GM19025 (cell line): ENCODE data around the gene HEPACAM2.

Experiments used
- ATAC-seq: cut with Tn5 transposase; IDR thresholded peaks from one replicate; pipeline ENCODE4 v1.9.1; 2021; ENCODE audit warnings: mild to moderate bottlenecking, low read depth, moderate library complexity; ENCODE audit not compliant: unreplicated experiment

Gene HEPACAM2

DNA sequence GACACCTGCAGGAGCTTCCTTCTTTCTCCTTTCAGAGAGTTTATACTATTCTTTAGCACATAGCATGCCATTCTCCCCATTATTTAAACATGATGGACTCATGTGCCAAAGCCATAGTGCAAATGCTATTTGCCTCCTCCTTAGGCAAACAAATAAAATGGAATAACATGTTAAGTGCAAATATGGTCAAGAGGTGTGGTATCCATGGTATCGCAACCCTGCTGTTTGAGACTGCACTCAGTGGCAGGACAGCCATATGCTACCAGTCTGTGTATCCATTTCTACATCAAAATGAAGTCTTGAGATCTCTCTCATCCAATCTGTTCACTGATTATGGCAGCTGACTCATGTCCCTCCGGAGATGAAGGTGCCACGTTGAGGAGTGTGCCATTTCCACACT, 22.8 kb downstream of the HEPACAM2 start:
- no peak for ATAC-seq

DNA sequence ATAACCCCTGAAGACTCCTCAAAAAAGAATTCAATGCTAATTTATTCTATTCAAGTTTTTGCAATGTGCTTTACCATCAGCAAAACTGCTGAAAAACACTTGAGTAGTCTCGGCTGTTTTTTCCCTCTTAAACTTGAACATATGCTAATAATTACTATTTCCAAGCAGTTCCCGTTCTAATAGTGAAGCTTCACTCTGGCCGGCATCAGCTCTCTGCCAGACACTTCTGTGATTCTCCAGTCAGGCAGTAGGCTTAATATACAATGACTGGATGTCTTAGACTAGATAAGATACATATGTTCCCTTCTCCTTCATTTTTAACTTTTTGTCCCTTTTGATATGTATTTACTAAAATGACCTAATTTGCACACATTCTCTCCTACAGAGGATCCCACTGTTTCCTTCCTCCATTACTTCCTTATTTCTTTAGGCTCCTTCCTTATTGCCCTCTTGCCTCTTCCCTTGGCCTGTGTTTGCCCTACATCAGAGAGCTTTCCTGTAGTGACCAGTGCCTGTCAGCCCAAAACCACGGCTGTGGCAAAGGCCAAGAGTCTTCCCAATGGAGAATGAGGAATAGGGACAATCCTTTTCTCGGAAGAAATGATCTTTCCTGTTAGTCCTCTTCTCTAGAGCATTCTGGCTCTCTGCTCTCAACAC, 23.5 kb downstream of the HEPACAM2 start:
- ATAC-seq, result no peak

DNA sequence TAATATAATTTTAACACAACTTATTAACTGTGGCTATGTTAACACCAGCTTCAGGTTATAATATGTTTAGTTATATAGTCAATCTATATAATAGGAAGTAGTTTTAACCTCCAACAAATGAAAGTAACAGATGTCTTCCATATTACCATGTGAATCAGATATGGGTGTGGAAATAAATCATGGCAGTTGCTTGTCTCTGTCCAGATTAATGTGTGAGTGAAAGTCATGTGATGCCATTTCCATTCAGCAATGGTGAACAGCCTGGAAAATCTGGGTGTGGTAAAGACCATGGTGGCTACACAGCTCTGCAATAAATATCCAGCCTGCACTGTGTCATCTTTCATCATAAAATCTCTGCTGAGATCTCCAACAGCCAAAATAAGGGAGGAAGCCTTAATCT, 27.8 kb downstream of the HEPACAM2 start:
- no peak for ATAC-seq

DNA sequence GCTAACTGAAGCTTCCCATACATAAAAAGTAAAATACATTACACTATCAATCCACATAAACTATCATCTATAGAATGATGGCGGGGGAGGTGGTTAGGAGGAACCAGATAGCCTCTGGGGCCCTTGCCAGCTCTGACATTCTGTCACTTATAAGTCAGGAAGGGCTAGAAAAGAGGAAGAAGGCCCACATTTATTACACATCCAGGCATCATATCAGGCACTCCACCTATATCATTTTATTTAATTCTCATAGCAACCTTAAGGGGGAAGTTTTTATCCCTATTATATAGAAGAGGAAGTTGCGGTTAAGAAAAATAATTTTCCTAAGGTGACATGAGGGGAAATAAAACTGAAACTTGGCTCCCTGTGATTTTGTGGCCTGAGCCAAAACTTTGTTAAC, 29.9 kb downstream of the HEPACAM2 start:
- ATAC-seq, result no peak

DNA sequence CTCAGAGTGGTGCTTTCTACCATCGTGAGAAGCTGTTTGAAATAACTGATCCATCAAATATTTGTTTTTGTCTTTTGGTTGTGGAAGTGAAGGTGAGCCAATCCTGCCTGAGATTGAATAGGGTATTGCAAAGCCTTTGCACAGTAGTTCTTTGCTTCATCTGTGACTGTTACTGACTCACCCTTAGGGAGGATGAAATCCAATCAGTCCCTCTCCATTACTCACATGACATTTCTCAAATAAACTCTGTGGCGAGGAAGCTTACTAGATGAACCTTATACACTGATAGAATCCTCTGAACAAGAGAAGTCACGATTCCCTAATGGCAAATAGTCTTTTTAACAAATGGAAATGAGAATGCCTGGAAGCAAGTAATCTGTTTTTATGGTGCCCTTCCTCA, 31.9 kb downstream of the HEPACAM2 start:
- ATAC-seq, result no peak

DNA sequence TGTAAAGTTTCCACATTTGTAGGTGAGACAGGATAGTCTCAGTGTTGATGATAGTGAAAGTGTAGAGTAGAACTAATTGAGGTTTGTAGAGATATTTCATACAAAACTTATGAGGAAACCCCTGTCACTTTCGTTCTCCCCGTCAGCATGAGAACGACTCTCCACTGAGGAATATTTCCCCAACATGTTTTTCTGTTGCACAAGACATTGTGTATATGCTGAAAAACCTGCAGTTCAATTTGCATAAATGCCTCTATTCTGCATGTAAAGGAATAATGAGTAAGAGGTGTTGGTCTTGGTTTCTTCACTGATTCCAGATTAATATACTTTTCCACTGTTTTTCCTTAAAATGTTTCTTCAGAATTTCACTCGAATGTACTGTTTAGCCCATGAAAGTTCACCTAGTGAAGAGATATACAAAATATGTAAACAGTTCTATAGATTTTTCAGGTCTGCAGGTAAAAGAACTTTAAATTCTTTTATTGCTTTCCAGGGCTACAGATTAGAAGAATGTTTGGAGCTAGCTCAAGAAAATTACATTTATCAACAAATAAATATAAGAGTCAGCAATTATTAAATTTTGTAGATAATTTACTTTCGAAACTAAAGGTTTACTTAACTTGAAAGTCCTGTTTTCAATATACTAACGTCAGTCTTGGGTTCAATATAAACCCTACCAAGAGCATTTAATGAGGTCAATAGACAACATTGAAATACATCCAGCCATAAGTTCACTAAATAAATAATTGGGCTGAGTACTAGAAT, 37.2 kb downstream of the HEPACAM2 start:
- ATAC-seq, result no peak

DNA sequence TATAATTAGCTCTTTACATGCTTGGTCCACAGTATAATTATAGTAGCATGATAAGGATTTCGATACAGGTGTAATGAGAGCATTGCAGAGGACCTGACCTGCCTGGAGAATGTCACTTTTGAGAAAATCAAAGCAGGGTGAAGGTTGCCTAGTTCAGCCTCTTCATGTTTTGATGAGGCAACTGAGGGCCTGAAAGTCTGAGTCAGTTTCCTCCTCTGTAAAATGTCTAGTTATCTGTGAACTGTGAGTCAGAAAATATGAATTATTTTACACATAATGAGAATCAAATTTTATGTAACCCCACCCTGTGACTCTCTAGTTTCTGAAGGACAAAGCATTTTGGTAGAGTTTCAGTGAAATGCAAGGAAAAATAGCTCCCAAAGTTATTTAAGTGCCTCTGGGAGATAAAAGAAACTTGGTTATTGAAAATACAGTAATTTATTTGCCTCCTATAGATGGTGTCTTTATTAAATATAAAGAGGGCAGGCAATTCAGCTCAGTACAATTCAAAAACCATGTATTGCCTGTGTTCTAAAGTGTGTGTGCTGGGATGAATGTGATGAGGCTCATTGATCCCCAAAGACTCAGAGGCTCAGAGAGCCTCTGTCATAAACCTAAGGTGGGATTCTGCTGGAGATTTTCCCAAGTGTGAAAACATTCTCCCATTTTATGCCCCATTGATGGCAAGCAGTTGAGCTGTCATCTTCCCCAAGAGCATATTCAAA, 40.8 kb downstream of the HEPACAM2 start:
- no peak for ATAC-seq

DNA sequence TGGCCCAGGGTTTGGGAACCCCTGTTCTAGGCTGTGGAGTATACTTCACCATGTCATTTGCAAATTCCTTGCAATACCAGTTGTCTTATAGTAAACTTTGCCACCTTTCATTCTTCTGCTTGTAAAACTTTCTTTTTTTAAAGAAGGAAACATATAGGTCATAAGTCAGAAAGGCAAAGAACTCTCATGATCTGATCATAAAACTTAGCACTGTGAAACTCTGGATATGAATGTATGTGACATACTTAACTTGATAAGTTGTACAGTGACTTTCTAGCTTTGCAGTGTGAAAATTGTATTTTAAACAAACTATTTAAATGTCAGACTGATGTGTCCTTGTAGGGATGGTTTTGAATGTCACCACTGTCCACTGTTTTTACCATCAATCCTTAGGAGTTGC, 47.1 kb downstream of the HEPACAM2 start:
- no peak for ATAC-seq

DNA sequence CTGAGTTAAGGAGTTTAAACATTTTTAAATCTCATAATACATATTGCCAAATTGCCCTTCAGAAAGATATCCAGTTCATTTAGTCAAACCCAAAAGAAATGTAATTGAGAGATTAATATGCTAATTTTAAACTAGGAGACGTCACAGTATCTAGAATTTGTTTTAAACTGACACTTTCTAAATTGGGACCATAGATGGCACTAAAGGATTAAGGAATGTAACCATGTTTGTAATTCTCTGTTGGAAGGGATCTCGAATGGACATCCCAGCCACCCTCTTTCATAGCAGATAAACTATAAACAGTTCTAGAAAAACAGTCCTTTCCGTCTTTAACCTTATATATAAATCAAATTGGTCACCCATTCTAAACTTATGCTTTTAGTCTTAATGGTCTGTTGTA, 48.1 kb downstream of the HEPACAM2 start:
- no peak for ATAC-seq

DNA sequence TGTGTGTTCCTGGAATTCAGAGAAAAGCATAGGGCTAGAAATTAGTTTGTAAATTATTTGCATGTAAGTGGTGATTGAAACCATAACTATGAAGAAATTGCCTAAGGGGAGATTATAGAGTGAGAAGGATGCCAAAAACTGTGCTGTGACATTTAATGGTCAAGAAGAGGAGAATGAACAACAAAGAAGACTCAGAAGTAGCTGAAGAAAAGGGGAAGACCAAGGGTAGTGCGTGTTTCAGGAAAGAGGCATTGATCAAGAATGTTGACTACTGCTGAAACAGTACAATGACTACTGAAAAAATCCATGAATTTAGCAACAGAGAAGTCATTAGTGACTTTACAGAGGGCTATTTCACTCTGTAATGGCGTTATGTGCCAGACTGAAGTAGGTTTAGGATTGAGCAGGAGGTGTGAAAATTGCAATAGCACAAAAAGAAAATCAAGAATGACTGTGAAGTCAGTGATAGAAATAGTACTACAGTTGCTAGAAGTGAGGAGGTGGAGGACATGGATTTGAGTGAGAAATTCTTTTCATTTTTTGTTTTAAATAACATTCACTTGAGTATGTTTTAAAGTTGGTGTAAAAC, 49.2 kb downstream of the HEPACAM2 start:
- no peak for ATAC-seq

DNA sequence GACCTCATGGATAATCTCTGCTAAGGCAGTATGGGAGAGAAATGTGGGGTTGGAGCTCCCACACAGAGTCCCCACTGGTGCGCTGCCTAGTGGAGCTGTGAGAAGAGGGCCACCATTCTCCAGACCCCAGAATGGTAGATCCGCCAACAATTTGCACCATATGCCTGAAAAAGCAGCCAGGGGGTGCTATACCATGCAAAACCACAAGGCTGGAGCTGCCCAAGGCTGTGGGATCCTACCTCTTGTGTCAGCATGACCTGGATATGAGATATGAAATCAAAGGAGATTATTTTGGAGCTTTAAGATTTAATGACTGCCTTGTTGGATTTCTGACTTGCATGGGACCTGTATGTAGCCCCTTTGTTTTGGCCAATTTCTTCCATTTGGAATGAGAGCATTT, 51.0 kb downstream of the HEPACAM2 start:
- ATAC-seq, result no peak

DNA sequence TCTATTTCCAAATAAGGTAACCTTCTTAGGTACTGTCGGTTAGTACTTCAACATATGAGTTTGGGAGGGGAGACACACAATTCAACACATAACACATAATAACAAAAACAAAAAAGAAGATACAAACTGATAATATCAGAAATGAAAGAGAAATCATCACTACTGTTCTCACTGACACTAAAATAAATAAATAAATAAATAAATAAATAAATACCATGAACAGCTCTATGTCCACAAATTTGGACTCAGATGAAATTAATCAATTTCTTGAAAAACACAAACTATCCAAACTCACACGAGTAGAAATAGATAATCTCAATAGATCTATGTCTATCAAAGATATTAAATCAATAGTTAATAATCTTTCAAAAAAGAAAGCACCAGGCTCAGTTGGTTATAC, 53.6 kb downstream of the HEPACAM2 start:
- ATAC-seq, result no peak

DNA sequence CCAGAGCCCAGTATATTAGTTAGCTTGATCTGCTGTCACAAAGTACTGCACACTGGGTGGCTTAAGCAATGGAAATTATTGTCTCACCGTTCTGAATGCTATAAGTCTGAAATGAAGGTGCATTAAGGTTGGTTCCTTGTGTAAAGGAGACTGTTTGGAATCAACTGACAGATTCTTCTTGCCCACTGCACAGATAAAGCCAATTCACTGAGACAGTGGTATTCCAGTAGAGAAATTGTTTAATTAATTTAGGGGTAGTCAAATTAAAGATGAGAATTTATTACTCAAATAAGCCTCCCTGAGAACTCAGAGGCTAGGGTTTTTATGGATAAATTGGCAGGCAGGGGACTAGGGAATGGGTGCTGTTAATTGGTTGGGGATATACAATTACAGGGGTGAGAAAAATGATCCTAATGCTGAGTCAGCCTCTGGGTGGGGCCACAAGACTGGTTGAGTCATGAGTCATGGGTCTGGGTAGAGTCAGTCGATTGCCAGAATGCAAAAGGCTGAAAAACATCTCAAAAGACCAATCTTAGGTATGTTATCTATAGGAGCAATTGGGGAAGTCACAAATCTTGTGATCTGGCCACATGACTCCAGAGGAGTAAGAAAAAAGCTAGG, 54.6 kb downstream of the HEPACAM2 start:
- no peak for ATAC-seq

DNA sequence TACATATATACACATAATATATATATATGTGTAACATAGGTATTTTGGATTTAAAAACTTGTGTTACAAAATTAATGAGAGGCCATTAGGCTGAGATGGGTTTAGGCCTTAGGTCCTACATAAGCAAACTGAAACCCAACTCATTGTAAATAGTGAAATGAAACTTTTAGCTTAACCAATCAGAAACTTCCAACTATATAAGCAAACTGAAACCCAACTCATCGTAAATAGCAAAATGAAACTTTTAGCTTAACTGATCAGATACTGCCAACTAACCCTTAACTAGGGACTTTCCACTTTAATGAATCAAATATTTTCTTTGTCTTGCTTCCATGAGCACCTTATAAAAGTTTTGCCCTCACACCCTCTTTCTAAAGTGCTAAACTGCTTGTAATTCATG, 60.8 kb downstream of the HEPACAM2 start:
- ATAC-seq, result peak; percentile 97

DNA sequence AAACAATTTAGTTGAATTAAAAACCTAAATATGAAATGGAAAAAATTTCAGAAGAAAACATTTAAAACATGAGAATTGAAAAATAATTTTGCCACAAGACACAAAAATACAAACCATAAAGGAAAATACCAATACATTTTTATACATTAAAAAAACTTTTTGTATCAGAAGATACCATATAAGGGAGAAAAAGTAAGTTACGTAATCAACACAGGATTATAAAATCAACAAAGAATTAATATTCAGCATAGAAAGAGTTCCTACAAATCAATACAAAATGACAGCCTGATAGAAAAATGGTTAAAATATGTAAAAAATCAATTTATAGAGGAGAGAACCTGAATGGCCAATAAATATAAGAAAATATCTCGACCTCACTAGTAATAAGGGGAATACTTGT, 61.5 kb downstream of the HEPACAM2 start:
- ATAC-seq, result no peak

DNA sequence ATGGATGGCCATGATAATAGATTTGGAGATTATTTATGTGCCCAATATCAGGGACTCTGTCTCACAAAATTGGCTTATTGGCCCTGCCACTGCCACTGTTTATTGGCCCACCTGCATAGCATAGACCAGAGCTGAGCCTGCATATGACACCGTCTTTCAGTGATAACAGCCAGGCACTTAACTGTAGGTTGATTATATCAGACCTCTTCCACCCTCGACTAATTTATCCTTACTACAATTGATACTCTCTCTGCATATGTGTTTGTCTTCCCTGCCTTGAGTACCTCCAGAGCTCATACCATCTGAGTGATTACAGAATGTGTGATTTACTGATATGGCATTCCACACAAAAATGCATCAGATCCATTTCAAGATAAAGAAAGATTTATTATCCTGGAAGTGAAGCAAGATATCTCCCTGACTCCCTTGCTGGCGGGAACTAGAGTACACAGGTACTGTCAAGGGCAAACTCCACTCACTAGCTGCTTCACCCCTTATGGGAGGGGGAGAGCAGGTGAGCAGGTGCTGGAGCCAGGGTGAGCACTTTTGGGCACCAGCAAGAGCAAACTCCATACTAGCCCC, 65.0 kb downstream of the HEPACAM2 start:
- ATAC-seq, result no peak

DNA sequence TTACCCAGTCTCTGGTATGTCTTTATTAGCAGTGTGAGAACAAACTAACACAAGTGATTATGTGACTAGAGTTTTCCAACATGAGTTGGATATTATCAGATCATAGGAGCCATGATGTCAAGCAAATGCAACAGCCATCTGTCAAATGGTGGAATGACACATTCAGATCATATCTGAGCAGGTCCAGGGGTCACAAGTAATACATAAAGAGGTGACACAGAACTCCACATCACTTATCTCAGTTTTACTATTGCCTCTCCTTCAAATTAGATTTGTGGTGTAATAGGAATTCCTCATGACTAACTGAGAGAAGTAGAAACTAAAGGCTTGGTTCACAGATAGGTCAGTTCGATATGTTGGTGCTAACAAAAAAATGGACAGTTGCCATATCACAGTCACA, 65.9 kb downstream of the HEPACAM2 start:
- ATAC-seq, result no peak

DNA sequence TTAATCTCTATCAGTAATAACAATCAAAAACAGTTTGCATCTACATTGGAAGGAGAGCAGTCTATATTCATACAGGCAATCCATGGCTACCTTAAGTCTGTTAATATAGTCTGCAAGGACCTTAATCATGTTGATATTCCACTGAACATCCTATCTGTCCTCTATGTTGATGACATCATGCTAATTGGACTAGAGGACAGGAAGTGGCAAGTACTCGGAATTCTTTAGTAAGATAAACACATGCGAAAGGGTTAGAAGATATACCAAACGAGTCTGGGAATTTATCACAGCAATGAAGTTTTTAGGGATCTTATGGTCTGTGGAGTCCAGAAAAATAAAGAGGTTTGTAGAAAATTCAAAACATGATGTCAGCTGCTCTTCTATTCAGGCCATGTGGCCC, 66.8 kb downstream of the HEPACAM2 start:
- ATAC-seq, result no peak

DNA sequence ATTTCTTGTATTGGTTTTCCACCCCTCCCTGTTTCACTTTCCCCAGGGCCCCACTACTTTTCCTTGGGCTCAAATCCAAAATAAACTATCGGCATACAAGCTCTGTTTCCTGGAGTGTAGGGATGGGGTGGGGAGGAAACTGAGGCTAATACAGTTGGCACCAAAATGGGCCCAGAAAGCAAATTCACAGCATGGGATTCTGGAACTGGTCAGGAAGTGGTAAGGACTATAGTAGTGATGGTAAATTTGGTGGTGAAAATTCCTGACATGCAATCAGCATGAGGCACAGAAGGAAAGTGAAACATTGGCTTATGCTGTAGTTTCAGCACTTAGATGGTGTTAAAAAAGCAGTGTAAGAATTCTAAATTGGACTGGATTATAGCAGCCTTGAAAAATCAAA, 69.4 kb downstream of the HEPACAM2 start:
- no peak for ATAC-seq

DNA sequence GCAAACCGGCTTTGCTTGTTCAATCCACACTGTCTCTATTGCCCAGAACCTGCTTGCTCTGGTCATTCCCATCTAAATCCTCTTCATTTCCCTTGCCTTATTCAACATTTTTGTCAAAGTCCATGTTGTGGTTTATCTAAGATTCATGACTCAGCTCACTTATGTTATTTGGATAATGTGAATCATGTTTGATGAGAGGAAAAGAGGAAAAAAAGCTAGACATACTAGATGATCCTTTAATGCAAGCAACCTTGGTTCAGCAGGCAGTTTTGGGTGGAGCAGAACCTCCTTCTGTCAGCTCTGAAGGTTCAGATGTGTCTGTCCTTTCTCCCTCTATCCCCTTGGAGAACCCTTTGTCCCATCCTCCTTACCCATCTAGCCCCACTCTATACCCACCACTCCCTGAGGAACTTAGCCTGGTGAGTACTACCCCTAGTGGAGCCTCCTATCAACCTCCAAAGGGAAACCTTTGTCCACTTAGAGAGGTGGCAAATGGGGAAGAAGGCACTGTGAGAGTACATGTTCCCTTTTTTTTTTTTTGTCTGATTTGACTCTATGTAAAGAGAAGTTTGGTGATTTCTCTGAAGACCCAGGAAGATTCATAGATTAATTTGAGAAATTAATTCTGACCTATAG, 76.0 kb downstream of the HEPACAM2 start:
- no peak for ATAC-seq
